Fibroblast of skin of left quadriceps (primary cell): ENCODE results near the gene CYBA.

Source experiments
- DNase-seq, 2 experiments: peaks; one replicate each; pipeline ENCODE4 v3.0.0-alpha.2; 2013; ENCODE audit warnings: low read depth in 2 of 2

The CYBA gene

GRCh38 chr16:88662843-88663606 lies 12.2 kb upstream of the CYBA start, which contains the start of gene MVD:
TSS of gene MVD (minus strand) at chr16:88663091. CDS start at chr16:88663080, 11 bp downstream.
- DNase-seq = peak; percentile 92 to 93

- no peak for DNase-seq
Measured at GRCh38 chr16:88662222-88662842, 11.5 kb upstream of the CYBA start.

GRCh38 chr16:88661468-88661867 lies 10.6 kb upstream of the CYBA start:
- DNase-seq = no peak

- DNase-seq = no peak
Measured at GRCh38 chr16:88659160-88659559, 8.3 kb upstream of the CYBA start.

GRCh38 chr16:88658714-88659113 lies 7.9 kb upstream of the CYBA start:
- no peak for DNase-seq

GRCh38 chr16:88657371-88657770 lies 6.5 kb upstream of the CYBA start:
- DNase-seq = no peak

GRCh38 chr16:88656291-88656980 lies 5.6 kb upstream of the CYBA start:
- no peak for DNase-seq

GRCh38 chr16:88655733-88656281 lies 5.0 kb upstream of the CYBA start:
- no peak for DNase-seq

GRCh38 chr16:88655053-88655732 lies 4.3 kb upstream of the CYBA start:
- DNase-seq = no peak

- DNase-seq = no peak
Measured at GRCh38 chr16:88654363-88655052, 3.7 kb upstream of the CYBA start.

- no peak for DNase-seq
Measured at GRCh38 chr16:88653596-88654362, 2.9 kb upstream of the CYBA start.

- DNase-seq = no peak
Measured at GRCh38 chr16:88653101-88653500, 2.2 kb upstream of the CYBA start.

- DNase-seq = no peak
Measured at GRCh38 chr16:88652762-88653063, 1.9 kb upstream of the CYBA start.

GRCh38 chr16:88651989-88652761 lies 1.3 kb upstream of the CYBA start:
- DNase-seq = no peak

GRCh38 chr16:88651276-88651988 lies 579 bp upstream of the CYBA start:
- DNase-seq = no peak

- no peak for DNase-seq
Measured at GRCh38 chr16:88649924-88650748, 717 bp downstream of the CYBA start.

- no peak for DNase-seq
Measured at GRCh38 chr16:88649195-88649923, 1.5 kb downstream of the CYBA start.
